ENCODE results near the gene GHRH.

Gene GHRH

GRCh38 chr20:37261714-37262113 is at the start of gene GHRH:
TSS of gene GHRH (minus strand) at chr20:37261814. CDS start at chr20:37256889, 4,925 bp downstream.
- DNase-seq = no peak

- DNase-seq = no peak
Observed at GRCh38 chr20:37310951-37311350, 49.3 kb upstream of the GHRH start.

DNA sequence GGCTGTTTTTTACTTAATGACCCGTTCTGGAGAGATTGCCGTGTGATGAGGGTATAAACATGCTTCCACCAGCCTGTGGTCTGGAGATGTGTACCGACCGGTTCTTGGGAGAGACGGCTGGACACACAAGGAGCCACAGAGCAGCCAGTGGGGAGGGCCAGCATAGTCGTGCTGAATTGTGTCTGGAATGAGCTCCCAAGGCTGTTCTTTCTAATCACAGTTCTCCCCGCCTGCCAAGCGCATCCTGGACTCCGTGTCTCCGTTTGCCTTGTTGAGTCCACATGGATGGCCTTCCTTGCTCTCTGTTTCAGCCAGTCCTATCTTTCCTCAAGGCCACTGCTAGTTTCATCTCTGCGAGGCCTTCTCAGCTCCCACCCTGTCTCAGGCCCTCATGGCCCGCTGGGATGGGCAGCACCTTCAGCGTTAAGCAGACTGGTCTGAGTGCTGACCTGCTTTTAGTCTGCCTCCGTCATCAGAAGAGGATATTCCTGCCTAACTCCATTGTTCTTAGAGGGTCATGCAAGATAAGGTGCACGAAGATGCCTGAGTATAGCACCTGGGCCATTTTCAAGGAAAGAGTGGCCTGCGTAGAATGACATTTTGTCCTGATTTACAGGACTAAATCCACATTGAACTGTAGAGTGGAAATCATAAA is 48.4 kb upstream of the GHRH start:
- no peak for DNase-seq

DNA sequence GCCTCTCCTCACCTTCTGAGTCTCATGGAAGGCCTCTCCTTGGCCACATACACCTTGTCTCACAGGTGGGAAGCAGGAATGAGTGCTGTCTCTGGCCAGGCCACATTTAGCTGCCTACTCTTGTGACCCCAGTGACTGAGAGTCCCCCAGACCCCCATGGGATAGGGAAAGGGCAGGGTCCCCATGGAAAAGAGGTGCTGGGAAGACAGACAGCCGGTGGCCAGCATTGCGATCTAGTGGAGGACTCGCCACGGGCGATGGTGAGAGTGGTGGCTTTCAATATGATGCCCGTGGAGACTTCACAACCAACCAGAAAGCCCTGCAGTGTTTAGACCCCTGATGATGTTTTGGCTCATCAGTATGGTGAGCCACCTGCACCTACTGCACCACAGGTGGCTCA is 47.7 kb upstream of the GHRH start:
- DNase-seq = no peak

DNA sequence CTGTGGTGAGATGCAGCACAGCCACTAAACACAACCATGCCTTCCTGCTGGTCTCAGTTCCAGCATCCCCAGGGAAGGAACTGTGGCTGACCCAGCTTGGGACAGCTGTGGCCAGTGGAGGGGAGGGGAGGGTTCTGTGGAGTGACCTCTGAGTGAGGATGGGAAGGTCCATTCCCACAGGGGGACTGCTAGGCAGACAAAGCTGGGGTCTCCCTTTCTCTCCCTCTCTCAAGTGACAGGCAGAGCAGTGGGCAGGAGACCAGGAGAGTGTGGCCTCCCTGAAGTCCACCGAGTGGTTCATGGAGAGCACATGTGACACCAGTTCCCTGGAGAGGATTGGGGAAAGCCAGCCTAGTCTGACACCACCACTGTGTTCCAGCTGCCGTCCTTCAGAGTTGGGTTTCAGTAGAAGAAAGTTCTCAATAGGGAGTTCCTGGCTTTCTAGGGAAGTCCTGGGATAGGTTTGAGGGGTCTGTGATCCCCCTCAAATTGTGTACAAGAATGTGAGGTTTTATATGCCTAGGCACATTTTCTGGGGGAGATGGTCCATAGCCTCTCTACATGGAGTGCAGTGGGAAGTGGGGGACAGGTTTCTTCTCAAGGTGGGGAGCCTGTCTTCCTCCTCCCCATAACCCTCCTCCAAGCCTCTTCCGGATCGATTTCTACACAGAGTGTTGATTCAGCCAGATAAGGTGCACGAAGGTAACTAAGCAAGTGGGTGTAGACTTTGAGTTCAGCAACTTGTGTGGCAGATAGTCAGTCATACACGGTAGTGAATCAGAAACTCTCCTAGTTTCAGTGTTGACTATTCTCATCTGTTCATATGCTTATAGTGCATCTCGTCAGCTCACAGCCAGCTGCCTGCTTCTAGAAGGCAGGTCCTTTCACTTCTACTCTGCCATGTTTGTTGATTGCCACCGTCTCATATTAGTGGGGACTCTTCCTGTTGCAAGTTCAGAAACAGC is 46.8 kb upstream of the GHRH start:
- no peak for DNase-seq

- no peak for DNase-seq
Observed at GRCh38 chr20:37305839-37306238, 44.2 kb upstream of the GHRH start.

DNA sequence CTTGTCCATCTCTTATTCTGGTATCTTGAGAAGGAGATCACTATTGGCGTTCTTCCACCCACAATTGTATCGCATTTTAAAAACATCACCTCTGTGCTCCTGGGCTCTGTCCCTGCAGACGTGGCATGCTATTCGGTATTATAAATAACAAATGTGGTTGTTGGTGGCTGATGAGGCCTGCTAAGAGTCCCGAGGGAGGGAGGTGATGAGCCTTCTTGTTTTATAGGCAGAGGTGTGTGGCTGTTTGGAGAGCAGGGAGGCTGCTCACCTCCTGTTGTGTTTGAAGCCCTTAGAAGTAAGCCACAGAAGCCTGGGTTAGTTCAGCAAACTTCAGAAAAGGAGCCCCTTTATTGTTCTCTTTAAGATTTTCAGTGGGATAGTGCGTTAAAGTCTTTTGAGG is 43.5 kb upstream of the GHRH start:
- DNase-seq = no peak

DNA sequence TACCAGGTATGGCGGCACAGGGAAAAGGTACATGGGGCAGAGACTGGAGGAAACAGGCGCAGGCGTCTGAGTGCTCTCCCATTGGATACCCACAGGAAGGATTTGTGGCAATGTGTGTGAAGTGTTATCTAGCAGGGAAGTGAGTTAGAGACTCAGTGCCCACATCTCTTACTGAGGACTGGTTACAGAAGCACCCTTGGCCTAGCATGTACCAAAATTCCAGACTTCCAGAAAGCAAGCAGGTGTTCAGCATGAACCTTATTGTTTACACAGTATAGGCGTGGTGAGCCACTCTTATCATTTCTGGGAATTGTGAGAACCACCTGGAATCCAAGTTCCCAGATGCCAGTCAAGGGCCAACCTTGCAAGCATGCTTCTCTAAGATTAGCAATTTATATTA is 42.0 kb upstream of the GHRH start:
- DNase-seq = no peak

DNA sequence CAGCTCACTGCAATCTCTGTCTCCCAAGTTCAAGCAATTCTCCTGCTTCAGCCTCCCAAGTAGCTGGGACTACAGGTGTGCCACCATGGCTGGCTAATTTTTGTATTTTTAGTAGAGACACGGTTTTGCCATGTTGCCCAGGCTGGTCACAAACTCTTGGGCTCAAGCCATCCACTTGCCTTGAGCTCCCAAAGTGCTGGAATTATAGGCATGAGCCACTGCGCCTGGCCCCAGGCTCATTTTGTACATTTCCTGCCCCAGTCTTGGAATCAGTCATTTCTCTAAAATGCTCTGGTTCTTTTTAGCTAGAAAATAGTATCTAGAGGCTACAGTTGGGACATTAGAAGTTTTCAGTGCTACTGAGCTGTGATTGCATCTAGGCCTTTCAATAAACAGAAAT is 41.4 kb upstream of the GHRH start:
- DNase-seq = no peak

DNA sequence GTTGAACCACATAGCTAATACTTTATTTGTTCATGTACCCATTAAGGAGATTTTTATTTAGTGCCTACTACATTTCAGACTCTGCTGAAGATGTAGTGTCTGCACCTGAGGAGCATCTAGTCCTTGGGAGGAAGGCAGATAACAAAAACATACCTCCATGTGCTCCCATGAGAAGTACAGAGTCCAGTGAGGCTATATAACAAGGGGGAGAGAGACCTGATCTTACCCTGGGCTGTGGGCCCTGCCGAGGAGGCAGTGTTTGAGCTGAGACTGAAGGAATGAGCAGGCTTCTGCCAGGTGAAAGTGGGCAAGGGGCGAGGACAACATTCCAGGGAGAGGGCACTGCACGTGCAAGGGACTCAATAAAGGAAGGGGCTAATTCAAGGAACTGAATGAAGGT is 39.9 kb upstream of the GHRH start:
- no peak for DNase-seq

- no peak for DNase-seq
Observed at GRCh38 chr20:37301120-37301519, 39.5 kb upstream of the GHRH start.

DNA sequence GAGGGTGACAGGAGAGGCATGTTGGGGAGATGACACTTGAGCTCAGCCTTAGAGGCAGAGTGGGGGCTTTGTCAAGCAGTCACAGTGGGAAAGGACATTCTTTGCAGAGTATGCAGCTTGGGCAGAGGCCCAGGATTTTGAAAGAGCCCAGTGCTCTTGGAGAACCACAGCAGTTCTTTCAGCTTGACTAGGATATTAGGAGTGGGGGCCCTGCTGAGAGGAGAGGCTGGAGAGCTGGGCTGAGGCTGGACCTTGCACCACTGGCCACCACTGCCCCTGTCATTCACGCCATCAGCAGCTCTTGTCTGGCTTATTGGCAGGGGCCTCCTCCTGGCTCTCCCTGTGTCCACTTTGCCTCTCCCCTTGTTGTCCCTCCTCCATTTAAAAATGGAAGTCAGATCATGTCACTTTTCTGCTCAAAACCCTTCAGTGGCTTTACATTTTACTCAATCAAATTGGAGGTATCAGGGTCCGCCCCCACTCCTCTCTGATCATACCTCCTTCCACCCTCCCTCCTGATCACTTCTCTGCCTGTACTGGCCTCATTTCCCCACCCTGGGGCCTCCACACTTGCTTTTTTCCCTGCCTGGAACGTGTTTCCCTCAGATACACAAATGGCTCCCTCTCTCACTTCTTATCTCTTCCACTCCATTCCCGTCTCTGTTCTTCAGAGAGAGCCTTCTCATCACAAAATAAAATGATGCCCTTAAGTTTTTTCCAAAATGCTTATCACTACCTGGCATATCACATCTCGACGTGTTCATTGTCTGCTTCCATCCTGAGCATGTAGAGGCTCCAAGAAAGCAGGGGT is 38.3 kb upstream of the GHRH start:
- DNase-seq = no peak

- DNase-seq = peak; percentile 63
Observed at GRCh38 chr20:37298190-37298939, 36.8 kb upstream of the GHRH start.

GRCh38 chr20:37297066-37297736 is 35.6 kb upstream of the GHRH start:
- DNase-seq = no peak

DNA sequence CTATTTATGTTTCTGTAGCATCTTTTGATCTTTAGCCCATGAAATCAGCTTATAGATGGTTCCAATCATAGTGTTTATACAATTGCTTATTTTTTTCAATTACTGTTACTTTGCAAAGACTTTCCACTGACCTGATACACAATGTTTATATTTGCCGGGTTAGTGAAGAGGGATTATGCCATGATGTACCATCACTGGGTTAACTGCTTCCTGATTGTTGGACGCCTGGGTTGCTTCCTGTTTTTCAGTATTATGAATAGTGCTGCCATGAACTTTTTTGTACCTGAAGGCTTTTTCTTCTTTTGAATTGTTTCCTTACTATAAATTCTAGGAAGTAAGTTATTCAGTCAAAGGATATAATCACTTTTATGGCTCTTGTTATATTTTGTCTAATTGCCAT is 34.8 kb upstream of the GHRH start:
- peak; percentile 46 for DNase-seq

DNA sequence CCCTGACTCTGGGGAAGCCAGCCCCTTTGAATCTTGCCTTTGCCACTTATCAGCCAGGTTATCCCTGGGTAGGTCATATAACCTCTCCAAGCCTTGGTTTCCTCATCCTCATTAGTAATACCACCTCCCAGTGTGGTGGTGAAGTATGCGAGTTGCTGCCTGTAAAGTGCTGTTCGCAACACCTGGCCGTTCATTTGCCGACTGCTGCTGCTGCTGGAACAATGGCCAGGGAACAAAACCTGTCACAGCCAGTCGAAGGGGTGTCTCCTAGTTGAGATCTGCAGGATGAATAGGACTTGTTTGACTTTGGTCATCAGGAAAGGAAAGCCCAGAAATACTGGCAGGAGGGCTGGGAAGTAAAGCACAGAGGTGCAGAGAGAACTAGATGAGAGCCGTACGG is 34.0 kb upstream of the GHRH start:
- DNase-seq = no peak

DNA sequence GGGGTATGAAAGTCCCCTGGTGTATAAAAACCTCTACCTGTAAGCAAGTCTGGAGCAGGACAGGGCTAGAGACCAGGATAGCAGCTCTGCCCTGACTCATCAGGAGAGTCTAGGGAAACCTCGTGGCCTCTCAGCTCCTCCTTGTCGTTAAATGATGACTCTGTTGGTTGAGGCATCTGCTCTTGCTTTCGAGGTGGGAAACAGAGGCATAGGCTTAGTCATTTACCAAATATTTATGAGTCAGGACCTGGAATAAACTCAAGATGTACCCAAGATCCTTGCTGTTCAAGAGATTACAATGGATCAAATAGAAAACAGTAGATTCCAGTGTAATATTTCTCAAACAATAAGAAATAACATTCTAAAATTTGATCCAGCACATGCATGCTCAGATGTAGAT is 33.4 kb upstream of the GHRH start:
- no peak for DNase-seq

DNA sequence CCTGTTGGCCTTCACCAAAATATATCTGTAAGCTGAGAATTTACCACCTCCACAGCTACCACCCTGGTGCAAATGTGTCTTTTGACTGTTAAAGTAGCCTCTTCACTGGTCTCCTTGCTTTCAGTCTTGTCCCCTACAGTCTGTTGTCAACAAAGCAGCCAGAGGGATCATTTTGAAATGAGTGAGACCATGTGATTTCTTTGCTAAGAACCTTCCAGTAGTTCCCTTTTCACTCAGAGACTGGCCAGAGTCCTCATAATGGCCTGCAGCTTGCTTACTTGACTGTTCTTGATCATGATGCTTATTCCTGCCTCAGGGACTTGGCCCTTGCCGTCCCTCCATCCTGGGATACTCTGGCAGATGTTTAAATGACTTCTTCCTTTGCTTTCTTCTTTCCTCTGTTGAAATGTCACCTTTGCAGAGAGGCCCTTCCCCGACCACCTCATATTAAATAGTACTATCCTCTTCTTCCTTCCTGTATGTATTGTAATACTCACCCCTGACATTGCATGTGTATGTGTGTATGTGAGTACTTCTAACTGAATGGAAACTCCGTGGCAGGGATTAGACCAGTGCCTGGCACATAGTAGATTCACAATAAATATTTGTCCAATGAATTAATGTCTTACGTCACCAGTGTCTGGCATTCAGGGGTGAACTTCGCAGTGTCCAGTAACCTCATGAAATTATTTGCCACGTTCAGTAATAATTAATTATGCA is 32.8 kb upstream of the GHRH start:
- peak; percentile 54 for DNase-seq

DNA sequence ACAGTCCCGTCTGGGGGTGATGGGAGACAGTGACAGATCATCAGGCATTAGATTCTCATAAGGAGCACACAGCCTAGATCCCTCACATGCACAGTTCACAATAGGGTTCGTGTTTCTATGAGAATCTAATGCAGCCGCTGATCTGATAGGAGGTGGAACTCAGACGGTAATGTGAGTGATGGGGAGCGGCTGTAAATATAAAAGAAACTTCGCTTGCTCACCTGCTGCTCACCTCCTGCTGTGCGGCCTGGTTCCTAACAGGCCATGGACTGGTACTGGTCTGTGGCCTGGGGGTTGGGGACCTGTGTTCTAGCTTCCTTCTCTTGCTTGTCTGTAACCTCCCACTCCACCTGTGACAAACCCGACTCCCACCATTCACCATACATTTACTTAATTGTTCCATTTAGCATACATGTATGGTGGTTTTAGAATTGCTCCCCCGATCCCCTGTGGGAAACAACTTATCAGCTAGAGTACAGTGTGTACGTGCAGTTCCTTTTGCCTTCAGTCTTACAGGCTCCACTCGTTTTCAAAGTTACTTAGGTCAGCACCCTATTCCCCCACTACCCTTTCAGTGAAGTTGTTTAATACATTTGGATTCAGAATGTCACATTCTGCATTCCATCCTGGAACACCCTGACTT is 31.8 kb upstream of the GHRH start:
- DNase-seq = no peak

- DNase-seq = no peak
Observed at GRCh38 chr20:37291724-37292126, 30.1 kb upstream of the GHRH start.
